Activated CD8-positive, alpha-beta memory T cell treated with anti-CD3 and anti-CD28 coated beads, Interleukin-2, amount 50 U/mL, for 24 hours (primary cell): ENCODE measurements around the gene PRKCQ.

Source experiments
- DNase-seq: peaks from one replicate; pipeline ENCODE4 v3.0.0-alpha.2; 2020; ENCODE audit errors: extremely low read depth

Gene PRKCQ

DNA sequence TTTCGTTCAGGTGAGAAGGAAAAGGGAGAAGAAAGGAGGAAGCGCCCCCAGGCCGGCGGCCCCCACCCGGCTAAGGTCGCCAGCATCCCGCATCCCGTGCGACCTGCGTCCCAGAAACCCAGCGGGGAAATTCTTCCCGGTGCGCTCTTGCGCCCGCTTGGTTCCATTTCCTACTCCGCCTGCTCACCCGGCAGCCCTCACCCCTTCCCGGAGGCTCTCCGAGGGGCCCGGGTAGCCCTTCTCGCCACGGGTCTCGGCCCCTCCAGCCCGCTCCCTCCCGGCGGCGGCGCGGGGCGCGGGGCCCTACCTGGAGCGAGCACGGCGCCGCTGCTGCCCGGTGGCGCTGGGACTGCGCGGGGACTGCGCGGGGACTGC is at the start of gene PRKCQ:
Gene PRKCQ (minus strand): TSS at position 373 of the 375 bp plus-strand sequence. CDS start 65,141 bp downstream, outside the sequence.
- DNase-seq = no peak

DNA sequence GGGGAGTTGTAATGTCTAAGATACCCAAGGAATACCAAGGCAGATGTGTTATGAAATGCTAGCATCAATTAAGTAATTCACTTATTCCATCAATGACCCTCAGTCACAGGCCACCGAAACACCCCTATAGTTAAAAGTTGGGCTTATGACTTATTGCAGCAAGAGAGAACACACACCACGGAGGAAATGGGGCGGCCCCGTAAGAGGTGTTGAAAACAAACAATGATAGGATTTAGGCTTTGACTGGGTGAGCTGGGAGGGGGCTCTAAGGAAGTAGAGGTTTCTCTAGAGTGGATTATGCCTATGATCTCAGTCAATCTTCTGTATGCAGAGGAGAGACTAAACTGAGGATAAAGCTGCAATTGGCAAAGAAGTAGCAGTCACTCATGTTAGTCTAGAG is 45.4 kb upstream of the PRKCQ start:
- DNase-seq = no peak

DNA sequence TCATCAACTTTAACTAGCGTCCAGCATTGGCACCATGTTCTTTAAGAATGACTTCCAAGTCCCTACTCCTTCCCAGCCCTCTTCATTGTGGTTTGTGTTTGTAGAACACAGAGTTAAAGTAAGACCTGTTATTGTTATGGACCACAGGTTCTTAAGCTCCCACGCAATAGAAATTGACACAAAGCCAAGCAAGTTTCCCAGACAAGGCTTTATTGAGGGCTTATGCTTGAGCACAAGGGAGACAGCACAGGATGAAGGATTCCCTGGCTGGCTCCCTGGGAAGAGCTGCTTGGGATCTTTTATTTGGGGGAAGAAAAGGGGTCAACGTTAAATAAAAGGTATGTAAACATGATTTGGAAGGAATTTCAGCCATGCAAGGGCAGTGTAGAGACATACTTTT is 44.3 kb upstream of the PRKCQ start:
- DNase-seq = no peak

DNA sequence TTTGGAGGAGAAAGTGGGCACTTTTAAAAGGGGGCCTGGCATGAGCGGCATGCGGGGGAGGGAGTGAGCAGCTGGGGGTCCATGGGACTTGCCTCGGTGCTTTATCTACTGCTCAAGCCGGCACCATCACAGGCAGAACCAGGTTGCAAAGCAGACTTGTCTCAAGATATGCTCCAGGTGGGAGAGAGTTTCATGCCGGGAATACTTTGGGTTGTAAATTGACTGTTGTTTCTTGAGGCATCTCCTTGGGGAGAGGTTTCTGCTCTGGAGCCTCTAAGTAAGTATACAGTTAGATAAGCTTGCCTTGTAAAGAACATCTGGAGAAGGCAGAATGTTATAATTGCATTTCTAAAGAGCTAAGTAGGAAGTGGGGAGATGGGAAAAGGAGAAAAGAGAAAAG is 42.8 kb upstream of the PRKCQ start:
- no peak for DNase-seq

DNA sequence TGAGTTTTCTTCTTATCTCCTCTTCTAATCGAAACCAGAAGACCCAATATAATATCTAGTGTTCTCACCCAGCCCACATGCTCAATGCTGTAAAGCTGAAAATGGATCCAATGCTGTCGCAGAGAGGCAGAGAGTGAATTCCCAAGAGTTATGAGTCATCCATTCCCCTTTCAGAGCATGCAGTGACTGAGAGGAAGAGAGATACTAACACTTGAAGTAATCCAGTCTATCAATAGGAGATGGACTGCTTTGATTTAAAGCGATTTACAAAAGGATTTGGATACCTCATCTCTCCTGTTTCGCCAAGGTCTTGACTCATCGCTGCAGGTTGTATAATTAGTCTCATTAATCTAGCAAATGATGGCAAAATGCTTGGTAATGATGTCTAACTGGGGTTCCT is 41.5 kb upstream of the PRKCQ start:
- no peak for DNase-seq

DNA sequence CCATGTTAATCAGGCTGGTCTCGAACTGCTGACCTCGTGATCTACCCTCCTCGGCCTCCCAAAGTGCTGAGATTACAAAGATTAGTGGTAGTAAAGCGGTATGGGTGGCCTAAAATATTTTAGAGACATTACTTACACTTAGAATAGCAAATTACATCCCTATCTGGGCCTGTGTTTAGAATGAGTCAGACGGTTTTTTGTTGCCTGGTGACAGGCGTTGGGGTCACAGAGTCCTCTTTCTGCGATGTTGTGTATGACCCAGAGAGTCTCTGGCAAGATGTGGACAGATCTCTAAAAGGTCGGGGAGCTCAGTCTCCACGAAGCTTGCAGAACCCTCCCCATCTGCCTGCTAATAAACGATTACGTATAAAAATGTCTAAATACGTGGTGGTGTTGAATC is 39.6 kb upstream of the PRKCQ start:
- no peak for DNase-seq

DNA sequence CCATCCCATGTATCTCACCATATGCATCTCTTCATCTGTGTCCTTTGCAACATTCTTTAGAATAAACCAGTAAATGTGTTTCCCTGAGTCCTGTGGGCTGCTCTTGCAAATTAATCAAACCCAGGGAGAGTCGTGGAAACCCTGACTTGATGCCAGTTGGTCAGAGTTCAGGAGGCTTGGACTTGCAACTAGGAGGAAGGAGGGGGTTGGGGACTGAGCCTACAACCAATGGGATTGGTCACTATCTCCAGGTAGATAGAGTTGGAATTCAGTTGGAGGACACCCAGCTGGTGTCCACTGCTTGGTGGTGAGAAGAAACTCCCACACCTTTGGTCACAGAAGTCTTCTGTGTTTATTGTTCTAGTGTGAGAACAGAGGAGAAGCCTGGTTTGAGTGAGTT is 38.3 kb upstream of the PRKCQ start:
- DNase-seq = no peak

DNA sequence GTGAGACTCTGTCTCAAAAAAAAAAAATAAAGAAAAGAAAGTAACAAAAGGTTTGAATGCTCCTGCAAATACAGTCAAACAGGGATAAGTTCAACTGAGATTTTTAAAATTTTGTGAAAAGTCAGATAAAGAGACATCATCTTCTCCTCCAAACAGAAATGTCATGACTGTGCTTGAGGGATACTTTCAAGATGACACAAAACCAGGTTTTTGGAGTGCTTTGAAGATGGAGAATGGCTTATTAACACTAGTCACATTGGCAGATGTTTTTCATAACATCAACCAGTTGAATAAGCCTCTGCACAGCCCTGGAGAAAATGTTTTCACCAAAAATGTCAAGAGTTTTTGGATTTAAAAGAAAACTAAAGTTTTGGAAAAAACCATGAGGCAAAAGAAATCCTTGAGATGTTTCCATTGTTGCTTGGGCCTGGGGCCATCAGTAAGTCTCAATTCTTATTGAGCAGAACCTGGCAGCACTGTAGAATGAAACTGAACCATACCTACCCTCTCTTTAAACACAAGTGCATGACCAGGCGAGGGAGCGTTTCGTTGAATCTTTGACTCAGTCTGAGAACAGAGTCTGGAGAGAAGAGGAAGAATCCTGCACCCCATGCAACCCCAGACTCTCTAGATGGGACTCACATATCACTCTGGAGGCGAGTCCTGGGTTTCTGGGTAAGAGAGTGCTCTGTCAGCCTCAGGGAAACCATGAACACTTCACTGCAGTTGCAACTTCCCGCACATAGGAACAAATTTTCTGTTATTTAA is 37.4 kb upstream of the PRKCQ start:
- no peak for DNase-seq

DNA sequence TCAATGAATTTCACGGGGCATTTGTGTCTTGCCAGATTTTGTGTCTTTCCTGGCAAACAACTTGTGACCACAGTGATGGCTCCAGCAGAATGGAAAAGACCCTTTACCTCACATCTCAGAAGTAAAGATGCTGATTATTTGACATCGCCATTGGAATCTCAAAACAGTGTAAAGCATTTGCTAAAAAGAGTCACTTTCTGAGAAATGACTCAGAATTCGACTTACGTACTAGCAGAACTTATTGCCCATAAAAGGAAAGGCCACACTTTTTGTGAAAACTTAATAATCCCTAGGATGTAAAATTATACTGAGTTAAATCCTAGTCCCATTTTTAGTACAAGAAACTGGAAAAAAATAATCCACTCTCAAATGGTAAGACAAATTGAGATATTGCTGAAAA is 35.9 kb upstream of the PRKCQ start:
- DNase-seq = no peak

DNA sequence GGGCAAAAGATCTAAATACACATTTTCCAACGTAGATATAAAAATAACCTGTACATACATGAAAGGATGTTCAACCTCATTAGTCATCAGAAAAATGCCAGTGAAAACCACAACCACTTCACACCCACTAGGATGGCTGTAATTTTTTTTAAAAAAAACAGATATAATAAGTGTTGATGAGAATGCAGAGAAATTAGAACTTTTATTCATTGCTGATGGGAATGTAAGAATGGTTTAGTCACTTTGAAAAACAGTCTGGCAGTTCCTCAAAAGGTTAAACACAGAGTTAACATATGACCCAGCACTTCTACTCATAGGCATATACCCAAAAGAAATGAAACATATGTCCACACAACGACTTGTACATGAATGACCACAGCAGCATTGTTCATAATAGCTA is 32.3 kb upstream of the PRKCQ start:
- DNase-seq = no peak

DNA sequence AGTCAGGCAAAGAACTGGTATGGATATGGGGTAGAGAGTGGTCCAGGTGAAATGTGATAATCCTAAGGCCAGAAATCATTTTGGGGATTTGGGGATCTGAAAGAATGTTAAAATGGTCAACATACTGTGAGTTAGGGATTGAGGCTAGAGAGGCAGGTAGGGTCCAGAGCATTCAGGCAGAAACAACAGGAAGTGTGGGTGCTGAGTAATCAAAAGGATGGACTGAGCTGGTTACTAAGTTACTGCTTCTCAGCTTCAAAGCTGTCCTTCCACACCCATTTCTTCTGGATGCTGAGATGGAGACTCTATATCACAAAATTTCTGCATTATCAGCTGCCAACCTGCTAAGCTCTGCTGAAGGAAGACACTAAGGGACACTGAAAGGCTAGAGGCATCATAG is 30.6 kb upstream of the PRKCQ start:
- DNase-seq = no peak

DNA sequence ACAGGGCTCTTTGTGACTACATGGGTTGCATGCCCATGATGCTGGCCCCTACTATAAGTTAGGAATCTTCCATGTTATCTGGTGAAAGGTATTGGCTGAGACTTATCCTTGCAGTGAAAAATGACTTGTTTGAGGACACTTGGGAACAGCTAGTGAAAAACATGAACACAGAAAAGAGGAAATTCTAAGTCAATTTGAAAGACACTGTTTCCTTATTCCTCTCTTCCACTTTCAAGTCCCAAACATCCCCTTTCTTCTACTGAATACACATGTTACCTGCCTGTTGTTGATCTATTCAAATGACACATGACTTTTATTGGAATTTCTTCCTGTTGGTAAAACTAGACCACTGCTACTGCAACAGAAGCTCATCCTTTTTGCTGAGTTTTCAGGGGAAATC is 29.5 kb upstream of the PRKCQ start:
- no peak for DNase-seq

DNA sequence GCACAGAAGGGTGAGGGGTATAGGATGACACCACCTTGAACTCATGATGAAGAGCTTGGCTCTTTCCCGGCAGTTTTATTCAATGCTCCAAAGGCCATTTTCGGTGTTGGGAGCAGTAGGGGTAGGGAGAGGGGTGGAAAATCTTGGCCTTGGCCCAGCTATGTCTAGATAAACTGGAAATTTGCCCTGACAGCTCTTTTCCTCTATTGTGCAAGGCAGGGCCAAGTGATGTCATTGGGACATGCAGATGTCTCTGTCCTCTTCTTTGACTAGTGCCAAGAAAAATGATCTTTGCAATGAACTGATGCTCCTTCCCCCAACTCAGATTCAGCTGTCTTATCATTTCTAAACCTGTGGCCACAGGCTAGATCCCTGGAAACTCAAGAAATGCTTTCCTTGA is 27.7 kb upstream of the PRKCQ start:
- DNase-seq = no peak

DNA sequence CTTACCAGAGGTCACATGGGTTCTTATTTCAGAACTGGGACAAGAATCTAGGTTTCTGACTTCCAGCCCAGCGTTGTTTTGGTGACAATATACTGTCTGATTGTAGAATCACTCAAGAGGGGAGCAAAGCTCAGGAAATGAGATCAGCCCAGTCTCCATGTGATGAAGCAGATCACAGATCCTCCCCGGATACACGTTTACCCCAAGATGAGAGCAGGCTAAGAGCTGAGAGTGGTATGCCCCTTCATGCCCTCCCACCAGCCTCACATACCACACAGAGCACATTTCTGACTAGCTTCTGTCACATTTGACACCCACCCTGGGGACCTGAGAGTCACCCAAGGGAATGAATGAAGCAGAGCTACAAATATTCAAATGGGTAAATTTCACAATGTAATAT is 27.1 kb upstream of the PRKCQ start:
- DNase-seq = peak; percentile 38

DNA sequence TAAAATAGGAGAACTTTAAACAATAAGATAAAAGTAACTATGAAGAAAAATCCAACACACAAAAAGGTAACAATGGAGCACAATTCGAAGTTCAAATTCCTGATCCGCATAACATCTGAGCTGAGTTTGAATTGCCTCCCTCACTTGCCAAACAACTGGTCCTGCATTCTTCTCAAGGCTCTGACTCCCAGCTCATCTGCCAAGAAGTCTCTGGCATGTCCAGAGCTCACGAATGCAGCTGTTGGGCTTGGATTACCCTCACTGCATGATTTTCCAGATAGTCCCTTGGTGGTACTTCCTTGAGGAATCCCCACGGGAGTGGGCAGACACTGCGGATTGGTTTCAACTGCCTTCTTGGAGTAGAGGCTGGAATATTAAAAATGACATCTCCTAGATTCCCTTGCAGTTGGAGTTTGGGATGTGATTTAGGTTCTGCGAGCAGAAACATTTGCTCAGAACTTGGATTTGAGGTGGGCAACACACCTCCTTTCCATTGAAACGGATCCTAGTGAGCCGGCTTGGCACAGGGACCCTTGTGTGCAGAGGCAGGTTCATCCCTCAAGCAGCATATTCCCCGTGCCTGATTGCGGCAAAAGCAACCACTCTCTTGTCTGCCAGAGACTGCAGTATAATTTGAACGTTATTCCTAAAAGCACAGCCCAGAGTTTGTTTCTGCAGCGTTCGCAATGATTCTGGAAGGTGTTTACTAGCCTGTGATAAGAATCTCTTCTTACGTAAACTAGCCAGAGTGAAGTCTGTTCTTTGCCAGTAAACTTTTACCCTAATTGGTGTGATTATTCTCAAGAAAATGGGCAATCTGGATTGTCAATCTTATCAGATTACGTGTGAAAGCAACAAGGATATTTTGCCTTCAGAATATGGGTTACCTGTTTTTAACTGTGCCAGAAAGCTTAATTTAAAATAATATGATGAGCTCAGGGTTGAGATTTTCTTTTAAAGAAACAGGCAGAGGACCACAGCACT is 23.4 kb upstream of the PRKCQ start:
- DNase-seq = no peak

DNA sequence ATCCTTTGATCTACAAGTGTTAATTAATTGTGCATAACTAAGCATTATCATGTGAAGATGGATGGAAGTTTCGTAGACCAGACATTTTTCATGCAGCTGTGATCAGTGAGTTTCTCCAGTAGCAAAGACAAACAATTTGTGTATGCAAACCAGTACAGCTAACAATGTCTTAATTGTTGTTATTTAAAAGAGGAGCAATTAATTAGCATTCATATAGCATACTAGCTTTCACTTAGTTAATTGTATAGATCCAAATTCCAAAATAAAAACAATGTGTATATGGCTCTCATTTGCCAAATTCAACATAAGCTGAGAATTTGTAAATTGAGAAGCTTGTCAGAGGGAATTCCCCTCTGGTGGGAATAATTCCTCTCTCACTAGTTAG is 22.6 kb upstream of the PRKCQ start:
- no peak for DNase-seq

DNA sequence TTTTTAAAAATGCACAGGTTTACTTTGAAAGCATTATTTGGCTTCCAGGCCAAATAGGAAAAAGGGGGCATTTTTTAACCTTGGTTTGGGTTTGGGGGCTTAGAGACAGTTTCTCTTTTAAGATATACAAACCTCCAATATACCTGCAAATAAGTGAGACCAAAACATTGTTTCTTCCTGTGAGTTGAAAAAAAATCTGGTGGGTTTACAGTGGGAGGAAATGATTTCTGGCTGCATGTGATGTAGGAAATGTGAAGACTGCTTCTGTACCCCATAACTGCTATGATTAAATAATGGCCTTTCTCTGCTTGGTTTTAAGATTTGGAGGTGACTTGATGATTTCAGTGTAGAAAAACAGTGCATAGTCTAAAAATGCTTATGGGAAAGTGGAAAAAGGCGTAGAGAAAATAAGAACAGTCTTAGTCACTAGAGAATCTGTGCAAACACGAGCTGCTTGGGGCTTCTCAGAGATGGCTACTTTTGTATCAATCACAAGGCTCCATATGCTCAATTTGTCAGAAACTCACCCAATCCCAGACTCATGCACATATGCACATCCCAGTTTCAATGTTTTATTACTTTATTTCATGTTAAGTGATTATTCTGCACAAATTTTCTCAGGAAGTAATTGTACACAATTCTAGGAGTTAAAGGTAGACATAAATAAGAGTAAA is 22.1 kb upstream of the PRKCQ start:
- no peak for DNase-seq

DNA sequence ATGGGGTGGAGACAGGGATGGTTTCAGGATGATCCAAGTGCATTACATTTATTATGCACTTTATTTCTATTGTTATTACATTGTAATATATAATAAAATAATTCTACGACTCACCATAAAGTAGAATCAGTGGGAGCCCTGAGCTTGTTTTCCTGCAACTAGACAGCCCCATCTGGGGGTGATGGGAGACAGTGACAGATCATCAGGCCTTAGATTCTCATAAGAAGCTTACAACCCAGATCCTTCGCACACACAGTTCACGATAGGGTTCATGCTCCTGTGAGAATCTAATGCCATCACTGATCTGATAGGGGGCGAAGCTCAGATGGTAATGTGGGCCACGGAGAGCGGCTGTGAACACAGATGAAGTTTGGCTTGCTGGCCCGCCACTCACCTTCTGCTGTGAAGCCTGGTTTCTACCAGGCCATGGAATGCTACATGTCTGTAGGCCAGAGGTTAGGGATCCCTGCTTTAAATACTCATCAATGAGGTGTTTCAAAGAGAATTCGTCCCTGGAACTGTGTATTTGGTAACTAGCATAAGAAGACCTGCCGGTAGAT is 21.2 kb upstream of the PRKCQ start:
- no peak for DNase-seq

DNA sequence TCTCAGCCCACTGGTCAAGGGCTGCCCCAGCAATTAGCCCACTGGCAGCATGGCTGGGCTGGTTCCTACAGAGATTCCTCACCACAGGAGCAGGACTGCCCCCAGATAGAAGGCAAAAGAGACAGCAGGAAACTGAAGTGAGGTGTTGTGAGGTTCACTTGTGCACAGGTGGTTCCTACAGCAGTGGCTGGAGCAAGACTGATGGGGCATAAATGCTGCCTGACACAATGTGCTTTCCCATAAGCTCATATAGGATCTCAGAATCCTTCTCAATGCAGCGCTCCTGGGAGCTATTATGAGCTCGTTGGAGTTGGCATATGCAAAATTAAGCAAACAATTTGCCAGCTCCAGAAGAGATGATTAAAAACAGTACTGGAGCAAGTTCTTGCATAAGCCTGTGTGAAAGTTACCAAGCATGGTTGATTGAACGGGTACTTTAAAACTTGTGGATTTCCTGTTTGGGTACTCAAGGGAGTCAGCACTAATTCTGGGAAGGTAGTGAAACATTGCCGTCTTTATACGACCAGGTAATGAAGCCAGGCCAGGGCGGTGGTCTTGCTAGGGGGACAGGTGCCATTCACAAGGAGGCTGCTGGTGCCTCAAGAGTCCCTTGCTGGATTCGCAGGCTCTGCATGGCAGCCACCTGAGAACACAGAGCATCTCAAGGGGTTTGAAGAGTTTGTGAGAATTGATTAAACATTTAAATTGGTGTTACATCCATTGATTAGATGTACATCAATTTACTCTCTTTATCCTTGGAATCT is 20.3 kb upstream of the PRKCQ start:
- DNase-seq = no peak

DNA sequence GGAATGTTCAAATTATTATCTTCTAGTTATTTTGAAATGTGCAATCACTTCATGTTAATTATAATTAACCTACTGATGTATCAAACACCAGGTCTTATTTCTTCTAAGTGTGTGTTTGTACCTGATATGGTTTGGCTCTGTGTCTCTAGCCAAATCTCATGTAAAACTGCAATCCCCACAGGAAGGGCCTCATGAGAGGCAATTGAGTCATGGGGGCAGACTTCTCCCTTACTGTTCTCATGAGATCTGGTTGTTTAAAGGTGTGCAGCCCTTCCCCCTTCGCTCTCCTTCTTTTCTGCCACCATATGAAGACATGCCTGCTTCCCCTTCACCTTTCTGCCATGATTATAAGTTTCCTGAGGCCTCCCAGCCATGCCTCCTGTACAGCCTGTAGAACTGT is 18.6 kb upstream of the PRKCQ start:
- no peak for DNase-seq

DNA sequence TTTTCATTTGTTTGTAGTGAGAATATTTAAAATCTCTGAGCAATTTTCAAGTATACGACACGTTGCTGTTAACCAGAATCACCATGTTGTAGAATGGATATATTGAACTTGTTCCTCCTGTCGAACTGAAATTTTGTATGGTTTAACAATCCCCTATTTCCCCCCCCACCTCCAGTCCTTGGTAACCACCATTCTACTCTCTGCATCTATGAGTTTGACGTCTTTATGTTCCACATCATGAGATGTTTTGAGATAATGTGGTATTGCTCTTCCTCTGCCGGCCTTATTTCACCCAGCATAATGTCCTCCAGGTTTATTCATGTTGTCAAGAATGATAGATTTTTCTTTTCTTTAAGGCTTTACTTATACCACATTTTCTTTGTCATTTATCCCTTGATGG is 17.4 kb upstream of the PRKCQ start:
- no peak for DNase-seq
